ENCODE data around the gene COPA.

Gene COPA

DNA sequence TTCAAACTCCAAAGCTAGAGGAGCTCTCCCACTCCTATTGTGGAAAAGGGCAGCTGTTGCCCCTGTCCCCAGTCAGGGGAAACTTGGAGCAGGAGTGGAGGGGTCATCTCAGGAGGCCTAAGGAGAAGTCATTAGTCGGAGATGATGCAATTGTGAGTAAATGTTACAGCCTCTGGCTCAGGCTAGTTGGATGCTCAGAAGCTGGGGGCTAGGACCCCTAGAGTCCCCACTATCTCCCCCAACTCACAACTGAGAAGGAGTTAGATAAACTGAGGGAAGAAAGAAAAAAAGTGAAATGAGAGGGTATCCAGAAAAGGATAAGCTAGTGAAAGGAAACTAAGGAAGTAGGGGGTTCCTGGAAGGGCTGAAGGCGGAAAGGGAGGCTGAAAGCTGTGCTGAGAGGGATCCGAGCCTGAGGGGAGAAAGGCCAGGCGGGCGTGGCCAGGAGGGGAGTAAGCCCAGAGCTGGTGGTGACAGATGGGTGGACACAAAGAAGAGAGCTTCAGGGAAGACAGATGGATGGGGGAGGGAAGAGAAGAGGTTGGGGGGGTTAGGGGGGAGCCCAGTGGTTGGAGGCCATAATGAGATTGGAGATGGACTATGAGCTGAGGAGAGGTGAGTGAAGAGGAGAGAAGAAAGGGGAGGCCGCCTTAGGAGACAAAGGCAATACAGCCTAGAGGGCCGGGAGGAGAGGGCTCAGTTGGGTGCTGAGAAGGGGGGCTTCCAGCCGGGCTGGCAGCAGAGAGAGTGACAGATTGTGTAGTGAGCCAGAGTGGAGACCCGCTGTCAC, 19.3 kb upstream of the COPA start:
- no peak for DNase-seq

DNA sequence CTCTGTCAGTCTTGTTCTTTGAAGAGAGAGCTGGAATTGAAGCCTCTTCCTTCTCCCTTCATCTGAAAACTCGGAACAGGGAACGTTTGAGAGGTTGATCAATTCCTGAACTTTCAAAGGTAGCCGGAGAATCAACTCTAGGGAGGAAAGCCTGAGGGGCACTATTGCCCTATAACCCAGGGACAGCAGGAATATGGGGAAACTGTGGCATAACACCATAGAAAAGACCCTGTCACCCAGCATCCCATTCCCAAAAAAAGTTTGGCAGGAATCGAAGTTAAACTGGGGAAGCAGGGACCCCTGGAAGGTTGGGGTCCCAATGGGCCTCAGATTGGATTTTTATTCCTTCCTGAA, 18.7 kb upstream of the COPA start:
- DNase-seq: no peak

DNA sequence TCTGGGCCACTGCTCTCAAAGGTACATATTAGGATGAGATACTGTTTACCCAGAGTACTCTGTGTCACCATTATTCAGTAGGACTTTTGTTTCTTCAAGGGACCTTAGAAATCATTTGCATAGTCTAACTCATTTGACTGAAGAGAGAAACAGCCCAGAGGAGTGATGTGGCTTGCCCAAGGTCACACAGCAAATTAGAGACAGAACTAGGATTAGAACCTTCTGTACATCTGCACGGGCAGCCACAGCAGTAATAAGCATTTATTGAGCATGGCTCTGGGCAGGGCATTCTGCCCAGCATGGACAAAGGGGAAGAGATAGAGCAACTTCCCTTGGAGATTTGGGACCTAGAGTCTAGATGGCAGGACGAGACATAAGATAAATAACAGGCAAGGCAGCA, 18.1 kb upstream of the COPA start:
- no peak for DNase-seq

DNA sequence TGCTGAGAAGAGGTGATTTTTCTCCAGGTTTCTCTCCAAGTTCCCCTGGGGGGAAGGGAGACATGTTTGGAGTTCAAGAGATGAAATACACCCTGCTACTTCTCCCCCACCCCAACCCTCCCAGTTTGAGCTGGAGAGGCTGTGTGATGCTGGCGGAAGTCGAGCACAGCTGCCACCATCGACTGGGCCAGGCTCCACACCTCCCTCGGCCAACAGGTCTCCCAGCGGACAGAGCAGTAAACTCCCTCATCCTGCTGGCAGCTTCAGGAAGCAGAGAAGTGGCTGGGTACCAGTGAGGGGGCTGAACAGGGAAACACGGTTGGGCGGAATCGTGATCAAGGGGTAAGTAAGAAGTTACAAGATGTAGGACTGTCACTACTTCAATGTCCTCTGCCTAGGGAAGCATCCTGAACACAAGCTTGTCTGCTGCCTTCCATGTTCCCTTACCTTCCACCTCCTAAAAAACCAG, 17.2 kb upstream of the COPA start:
- no peak for DNase-seq

DNA sequence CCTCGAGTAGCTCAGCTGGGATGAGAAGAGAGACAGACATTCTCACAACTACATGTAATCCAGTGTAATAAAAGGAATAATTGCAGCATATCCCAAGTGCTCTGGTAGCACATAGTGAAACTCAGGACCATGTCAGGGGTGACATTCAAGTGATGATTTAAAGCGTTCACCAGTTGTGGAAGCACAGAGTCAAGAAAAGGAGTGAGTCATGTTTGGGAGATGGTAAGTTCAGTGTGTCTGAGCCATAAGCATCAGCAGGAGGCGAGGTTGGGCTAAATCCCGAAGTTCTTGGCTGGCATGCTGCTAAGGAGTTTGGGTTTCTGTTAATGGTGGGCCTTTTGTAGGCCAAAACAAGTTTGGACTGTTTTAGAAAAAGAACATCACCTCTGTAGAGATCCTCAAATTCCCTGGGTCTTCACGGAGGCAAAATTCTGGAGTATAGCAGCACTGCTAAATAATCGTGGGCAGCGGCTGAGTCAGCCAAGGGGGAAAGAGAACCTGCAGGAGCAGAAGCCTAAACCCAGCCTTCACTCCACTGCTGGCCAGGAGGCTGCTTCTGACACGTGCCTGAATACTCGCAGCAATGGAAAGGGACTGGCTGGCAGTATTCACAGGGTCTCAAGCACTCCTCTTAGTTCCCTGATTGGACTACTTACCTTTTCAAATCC, 16.6 kb upstream of the COPA start:
- no peak for DNase-seq

DNA sequence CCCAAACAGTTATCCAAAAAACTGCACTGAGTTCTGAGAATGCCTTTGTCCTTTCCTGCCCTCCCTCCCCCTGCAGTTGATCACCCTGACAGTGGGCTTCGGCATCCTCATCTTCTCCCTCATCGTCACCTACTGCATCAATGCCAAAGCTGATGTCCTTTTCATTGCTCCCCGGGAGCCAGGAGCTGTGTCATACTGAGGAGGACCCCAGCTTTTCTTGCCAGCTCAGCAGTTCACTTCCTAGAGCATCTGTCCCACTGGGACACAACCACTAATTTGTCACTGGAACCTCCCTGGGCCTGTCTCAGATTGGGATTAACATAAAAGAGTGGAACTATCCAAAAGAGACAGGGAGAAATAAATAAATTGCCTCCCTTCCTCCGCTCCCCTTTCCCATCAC, 15.0 kb upstream of the COPA start:
- no peak for DNase-seq

DNA sequence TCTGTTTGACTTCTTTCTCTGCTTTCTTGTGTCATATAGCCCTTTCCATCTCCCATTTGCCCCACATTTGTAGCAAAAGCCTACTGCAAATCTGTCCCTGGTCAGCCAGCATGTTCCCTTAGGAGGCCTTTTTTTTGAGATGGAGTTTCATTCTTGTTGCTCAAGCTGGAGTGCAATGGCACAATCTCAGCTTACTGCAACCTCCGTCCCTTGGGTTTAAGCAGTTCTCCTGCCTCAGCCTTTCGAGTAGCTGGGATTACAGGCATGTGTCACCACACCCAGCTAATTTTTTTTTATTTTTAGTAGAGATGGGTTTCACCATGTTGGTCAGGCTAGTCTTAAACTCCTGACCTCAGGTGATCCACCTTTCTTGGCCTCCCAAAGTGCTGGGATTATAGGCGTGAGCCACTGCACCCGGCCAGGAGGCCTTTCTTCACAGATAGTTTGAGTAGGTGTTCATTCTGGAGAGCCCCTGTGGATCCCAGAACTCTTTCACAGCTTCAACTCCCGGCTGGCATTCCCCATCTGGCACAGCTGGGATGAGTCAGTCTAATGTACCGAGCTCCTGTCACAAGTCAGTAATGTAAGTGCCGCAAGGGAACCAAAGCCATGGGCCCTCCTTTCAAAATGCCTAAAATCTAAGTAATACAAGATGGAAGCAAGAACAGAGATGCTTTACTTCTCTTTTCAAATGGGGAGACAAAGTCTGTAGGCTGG, 14.4 kb upstream of the COPA start:
- no peak for DNase-seq

DNA sequence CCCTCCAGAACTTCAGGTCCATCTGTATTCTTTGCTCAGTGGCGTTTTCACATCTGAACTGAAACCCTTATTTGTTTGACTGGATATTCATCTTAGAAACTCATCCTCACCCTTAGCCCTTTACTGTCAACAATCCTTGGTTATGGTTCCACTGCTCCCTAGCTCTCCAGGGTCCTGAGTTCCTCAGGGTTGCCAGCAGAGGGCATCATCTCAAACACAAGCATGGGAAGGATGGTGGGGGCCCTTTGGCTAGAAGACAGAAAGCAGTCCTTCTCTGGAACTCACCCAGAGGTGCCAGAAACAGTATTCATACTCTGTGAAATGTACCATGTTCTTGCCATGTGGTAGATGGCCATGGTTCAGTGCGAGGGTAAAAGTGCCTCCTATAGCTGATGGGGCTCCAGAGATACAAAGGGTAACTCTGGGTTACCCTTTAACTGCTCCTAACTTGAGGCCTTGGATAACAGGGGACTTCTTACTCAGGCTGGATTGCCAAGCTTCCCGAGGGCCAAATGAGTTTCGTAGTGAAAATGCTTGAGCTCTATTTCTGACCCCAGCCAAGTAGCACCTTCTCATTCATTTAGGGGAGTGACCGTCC, 11.4 kb upstream of the COPA start:
- no peak for DNase-seq

DNA sequence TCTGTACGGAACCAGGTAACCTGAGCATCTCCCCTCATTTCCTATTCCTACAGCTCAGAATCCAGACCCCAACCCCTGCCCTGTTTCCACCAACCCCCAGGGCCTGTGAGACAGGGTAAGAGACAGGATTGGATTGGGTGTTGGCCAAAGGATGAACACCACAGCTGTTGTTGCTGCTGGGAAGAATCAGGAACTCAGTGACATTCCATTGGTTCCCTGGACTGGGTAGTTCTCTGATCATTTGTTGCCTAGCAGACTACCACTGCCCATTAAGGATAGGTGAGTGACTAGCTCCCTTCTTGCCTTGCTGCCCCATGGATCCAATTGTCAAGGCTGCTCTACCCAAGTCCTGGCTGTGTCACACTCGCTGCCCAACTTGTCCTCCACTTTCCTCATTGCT, 10.2 kb upstream of the COPA start:
- DNase-seq: no peak

DNA sequence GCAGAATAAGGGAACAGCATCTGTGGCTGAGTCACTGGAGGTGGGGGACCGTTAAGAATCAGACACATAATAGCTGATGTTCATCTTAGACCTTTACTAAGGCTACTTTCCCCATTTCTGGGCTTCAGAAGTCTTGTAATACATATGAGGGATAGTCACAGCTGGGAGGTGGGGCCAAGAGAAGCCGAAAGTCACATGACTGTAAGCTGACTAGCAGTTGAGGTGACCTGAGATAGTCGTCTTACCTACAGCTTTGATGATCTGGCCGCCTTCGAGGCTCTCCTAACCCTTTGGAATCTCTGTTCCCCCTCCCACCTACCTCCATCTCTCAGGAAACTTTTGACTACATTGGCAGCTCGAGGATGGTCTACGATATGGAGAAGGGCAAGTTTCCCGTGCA, 9.5 kb upstream of the COPA start:
- no peak for DNase-seq

DNA sequence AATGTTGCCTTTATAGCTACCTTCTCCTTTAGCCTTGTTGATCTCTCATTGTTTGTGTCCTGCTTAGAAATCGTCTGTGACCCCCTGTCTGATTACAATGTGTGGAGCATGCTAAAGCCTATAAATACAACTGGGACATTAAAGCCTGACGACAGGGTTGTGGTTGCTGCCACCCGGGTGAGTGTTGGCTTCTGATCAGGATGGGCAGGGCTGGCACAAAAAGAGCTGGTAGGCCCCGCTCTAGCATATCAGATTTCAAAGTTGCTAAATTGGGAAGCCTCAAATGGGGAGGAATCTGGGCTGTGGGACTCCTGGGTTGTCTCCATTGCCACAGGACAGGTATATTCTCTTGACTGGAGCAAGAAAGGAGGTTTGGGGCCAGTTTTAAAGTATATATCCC, 8.6 kb upstream of the COPA start:
- no peak for DNase-seq

DNA sequence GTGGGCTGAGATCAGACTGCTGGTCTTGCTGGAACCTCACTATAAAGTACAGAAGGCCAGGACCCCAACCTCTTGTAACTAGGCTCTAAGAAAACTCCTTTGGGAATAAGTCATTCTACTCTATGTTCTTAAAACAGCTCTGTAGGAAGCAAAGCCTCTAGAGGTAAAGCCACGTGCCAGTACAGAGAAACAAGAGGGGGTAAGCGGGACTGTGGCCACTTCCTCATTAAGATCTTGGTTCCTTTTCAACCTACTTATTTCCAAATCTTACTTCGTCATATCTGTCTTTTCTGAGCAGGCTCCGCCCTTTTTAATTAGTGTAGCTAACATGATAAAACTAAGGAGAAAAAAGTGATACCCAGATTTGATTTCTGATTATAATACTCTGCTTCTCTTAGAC, 3.9 kb upstream of the COPA start:
- DNase-seq: no peak

DNA sequence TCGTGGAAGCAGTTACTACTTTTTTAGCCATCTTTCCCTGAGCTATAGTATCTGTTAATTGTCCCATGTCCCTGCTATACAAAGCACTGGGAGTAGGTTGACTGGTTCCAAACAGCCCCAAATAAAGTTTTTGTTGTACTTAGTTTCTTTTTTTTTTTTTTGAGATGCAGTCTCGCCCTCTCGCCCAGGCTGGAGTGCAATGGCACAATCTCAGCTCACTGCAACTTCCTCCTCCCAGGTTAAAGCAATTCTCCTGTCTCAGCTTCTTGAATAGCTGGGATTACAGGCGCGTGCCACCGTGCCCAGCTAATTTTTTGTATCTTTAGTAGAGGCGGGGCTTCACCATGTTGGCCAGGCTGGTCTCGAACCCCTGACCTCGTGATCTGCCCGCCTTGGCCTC, 3.4 kb upstream of the COPA start:
- DNase-seq: no peak

DNA sequence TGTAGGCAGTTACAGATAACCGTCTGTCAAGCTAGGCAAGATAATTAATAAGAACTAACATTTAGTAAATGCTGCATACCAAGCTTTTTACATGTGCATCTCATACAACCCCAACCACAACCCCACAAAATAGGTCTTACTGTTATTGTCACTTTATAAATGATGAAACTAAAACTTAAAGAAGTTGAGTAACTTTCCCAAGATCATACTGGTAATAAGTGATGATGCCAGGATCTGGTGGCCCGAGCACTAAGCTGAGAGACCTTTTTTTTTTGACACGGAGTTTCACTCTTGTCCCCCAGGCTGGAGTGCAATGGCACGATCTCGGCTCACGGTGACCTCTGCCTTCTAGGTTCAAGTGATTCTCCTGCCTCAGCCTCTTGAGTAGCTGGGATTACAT, 1.9 kb upstream of the COPA start:
- no peak for DNase-seq

DNA sequence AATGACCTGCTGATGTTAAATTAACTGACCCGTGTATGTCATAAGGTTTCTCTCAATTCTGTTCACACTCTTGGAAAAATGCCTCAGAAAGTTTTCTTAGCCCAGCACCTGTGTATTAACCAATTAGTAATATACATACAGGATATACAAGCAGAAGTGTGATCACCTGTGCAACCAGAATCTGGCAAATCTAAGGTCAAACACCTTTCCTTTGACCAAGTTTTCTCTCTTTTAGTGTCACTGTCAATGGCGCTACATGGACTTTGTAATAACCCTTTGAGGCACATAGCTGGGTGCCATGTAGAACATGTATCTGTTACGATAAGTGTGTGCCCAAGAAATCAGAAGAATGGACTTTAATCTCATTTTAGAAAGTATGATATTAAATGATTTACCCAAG, 1.2 kb upstream of the COPA start:
- no peak for DNase-seq

DNA sequence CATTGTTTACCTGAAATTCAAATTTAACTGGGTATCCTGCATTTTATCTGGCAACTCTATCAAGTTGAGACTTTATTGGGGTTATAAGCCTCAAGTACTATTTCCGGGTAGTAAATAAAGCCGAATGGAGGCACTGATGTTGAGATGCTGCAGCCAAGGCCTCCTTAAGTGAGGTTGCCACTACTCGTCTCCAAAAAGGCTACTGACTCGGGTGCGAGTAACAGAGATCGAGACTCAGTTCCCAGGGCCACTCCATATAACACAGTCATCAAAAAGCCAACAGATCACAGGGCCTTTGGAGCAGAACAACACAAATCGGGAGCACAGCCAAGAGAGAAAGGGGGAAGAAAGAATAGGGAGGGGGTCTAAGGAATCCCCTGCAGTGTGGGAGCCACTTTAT, 524 bp downstream of the COPA start:
- DNase-seq: no peak

DNA sequence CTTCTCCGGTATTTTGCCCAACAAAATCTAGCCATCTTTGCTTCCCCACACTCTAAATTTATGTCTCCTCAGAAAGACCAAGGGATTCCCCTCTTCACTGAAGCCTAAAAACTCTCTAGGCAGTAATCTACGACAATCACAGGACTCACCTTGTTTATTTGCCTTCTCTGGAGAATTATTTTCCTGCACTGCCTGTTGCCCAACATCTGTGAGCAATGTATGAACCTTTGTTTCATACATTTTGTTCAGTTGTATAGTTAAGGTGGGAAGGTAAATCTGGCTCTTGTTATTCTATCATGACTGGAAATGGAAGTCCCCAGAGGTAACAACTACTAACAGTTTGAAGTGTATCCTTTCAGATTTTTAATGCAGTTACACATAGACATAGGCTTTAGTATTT, 2.2 kb downstream of the COPA start:
- no peak for DNase-seq

DNA sequence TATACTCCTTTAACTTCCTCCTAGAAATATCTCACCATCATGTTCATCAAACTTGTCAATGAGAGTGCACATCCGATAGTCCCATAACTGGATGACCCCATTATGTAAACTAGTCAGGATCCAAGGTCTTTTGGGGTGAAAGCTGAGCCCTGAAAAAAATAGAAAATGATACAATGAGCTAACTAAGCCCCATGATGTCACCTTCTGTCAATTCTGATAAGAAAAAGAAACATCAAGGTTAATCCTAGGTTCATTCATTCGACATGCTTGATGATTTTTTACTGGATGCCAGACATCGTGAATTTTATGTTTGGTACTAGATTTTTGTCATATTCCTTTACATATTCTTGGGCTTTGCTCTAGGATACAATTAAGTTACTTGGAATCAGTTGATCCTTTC, 2.9 kb downstream of the COPA start:
- no peak for DNase-seq

DNA sequence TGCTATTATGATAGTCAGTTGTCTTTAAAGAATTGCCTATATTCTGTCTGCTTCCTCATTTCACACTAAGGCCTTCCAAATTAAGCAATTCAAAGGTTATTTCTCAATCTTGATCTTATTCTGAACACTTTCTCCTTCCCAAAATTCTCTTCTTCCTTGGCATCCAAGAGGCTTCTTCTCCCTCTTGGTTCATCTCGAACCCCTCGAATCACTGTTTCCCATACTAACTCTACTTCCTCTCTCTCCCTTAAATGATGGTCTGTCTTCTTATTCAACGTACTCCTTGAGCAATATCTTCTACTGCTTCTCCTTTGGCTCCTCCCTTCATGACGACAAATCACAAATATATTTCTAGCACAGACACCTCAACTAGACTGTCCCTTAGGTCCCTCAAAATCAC, 4.5 kb downstream of the COPA start:
- DNase-seq: no peak

DNA sequence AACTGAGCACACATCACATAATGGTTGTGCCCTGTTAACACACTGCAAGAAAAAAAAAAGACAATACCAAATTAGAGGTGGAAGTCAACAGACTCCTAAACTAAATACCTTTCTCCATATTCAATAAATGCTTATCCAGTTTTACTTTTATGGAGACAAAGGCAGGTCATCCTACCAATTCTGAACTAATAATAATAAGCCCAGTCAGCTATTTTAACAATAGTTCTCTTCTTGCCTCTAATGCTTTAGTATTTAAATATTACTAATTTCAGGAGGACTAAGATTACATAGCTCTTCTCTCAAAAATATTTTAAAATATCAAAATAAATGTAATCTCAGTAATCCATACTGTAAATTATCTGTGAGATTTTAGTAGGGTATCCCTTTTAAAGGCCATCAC, 10.5 kb downstream of the COPA start:
- DNase-seq: no peak

DNA sequence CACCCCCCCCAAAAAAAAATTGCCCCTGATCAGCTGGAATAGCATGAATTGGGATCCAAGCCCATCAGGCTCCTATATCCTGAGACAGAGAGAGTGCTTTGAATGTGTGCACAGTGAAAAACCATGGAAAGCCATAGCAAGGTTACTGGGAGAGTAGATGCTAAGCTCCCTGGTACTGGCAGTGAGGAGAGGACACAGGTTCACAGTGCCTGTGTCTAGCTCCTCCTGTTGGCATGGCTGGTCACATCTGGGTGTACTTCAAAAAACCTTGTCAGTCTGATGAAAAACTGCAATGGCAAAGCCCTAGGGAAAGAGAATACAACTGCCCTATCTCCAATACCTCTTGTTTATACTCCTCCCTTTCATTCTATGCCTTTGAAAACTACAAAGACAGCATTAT, 12.9 kb downstream of the COPA start:
- DNase-seq: no peak

DNA sequence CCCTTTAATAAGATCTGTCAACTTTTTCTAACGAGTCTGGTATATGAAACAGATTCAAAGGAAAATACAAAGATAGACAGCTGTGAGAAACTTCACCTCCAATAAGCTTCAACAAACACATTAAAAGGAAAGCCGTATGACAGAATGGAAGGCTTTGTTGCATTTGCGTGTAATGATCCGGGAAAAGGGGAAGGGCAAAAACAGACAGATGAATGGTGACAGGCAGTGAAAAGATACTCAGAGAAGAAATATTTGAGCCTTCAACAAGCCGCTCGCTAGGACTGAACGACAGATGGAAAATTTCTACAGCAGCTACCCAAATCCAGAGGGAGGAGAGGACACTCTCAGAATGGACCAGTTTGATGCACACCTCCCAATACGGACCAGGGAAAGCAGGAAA, 14.9 kb downstream of the COPA start:
- no peak for DNase-seq

DNA sequence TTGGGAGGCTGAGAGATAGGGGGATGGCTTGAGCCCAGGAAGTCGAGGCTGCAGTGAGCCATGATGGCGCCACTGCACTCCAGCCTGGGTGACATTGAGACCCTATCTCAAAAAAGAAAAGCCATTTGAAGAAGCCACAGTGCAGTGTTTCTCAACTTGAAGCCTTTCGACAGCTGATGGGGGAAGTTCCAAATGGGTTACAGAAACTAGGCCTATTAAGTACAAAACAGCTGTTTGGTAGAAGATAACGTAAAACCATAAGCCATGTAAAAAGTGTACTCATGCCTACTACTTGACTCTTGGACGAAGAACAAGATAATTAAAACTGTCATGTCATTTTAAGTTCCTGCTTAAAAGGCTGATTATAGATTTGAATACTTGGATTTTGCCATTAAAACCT, 16.6 kb downstream of the COPA start:
- no peak for DNase-seq

DNA sequence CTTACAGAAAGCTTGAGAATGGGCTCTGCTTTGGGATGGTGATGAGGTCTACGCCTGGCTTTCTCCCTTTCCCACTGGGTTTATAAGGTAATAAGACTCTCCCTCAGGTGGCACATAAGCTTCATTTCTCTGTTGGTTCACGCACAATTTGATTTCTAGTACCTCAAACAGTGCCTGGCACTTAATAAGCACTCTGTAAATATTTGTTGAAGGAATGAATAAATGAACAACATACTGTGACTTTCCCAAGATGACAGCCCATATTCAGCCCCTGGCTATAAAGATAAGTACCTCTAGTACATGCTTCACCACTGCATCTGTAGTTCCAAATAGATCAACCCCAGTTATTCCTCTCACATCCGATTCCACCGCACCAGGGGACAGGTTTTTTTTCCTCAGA, 17.8 kb downstream of the COPA start:
- no peak for DNase-seq

Measured in NCI-H1048 (cell line).